ENCODE results near the gene TAS1R3.

- no peak for TF ChIP-seq POLR2A (IDR thresholded peaks at IDR 0.05; ENCODE audit: low read length)
- no peak for TF ChIP-seq GATA1 (IDR thresholded peaks at IDR 0.05; ENCODE audit: low read depth, low read length)
Measured at GRCh38 chr1:1337793-1338147, 6.7 kb downstream of the TAS1R3 start.

All from erythroblast (primary cell).